SU-DHL-6 (cell line): ENCODE results near the gene PPP2R3A.
"Not testable (repeated sequence)": the region's sequence is repeated elsewhere in the genome, so short reads cannot be mapped to it uniquely, and the experiment has no call there.

ENCODE experiments used
- H2AFZ ChIP-seq: fragments of 200-600 bp; sonication (generic); 2 replicates; pipeline ENCODE4 v1.6.1; 2014; ENCODE audit warnings: low read depth, mild to moderate bottlenecking, moderate library complexity, mixed read lengths, antibody characterized with exemption, low read length; ENCODE audit not compliant: severe bottlenecking
- H3F3A ChIP-seq: fragments of 200-600 bp; shearing (Covaris generic); 2 replicates; pipeline ENCODE4 v1.6.0; 2016; ENCODE audit warnings: antibody characterized with exemption, mild to moderate bottlenecking; ENCODE audit not compliant: insufficient read depth
- H3K27ac ChIP-seq: fragments of 200-600 bp; sonication (generic); 2 replicates; pipeline ENCODE4 v1.5.1; 2016; ENCODE audit warnings: low read depth, mild to moderate bottlenecking, low read length, moderate library complexity, mixed read lengths
- H3K27me3 ChIP-seq: fragments of 200-600 bp; sonication (generic), shearing (Covaris generic); 2 replicates; pipeline ENCODE4 v1.6.0; 2014; ENCODE audit warnings: mild to moderate bottlenecking, low read length
- H3K36me3 ChIP-seq: fragments of 200-600 bp; sonication (generic); 2 replicates; pipeline ENCODE4 v1.6.1; 2014; ENCODE audit warnings: mild to moderate bottlenecking, low read length, mixed read lengths
- H3K4me2 ChIP-seq: fragments of 300-600, 200-600 bp; shearing (Covaris generic), sonication (generic); 2 replicates; pipeline ENCODE4 v1.6.0; 2014; ENCODE audit warnings: low read length, low read depth, mild to moderate bottlenecking; ENCODE audit not compliant: poor library complexity, severe bottlenecking
- H3K4me3 ChIP-seq: fragments of 200-600 bp; sonication (generic); 2 replicates; pipeline ENCODE4 v1.5.1; 2014; ENCODE audit warnings: antibody characterized with exemption, low read length, mild to moderate bottlenecking, mixed read lengths; ENCODE audit not compliant: insufficient read depth, poor library complexity, severe bottlenecking
- H3K79me2 ChIP-seq: fragments of 200-600 bp; sonication (generic); 2 replicates; pipeline ENCODE4 v1.6.1; 2014; ENCODE audit warnings: mild to moderate bottlenecking, low read length, moderate library complexity; ENCODE audit not compliant: insufficient read depth
- H3K9ac ChIP-seq: fragments of 200-600 bp; sonication (generic); 2 replicates; pipeline ENCODE4 v1.7.0; 2014; ENCODE audit warnings: mild to moderate bottlenecking, low read length
- H3K9me2 ChIP-seq: fragments of 200-600 bp; sonication (generic); replicated peaks from 2 replicates; pipeline ENCODE4 v1.6.1; 2014; ENCODE audit warnings: low read length; ENCODE audit not compliant: insufficient read depth
- H3K9me3 ChIP-seq: fragments of 200-600 bp; sonication (generic); 2 replicates; pipeline ENCODE4 v1.6.1; 2014; ENCODE audit warnings: low read length, mixed read lengths; ENCODE audit not compliant: insufficient read depth
- H4K20me1 ChIP-seq: fragments of 200-600 bp; sonication (generic); 2 replicates; pipeline ENCODE4 v1.6.1; 2014; ENCODE audit warnings: low read depth, mild to moderate bottlenecking, antibody characterized with exemption, low read length, moderate library complexity, mixed read lengths
- EZH2phosphoT487 ChIP-seq: fragments of 200-600 bp; sonication (generic), shearing (Covaris generic); conservative IDR thresholded peaks from 2 replicates; pipeline ENCODE4 v1.6.1; 2018; ENCODE audit warnings: mild to moderate bottlenecking, antibody characterized with exemption, low read length, moderate library complexity, mixed read lengths
- TF ChIP-seq, protein P1 (sequence below): fragments of 200-600 bp; sonication (generic); IDR thresholded peaks from one replicate; pipeline ENCODE4 v1.5.1; 2017; ENCODE audit warnings: antibody characterized with exemption, mild to moderate bottlenecking, low read length, moderate library complexity; ENCODE audit not compliant: insufficient read depth, poor library complexity, severe bottlenecking

PPP2R3A gene

DNA sequence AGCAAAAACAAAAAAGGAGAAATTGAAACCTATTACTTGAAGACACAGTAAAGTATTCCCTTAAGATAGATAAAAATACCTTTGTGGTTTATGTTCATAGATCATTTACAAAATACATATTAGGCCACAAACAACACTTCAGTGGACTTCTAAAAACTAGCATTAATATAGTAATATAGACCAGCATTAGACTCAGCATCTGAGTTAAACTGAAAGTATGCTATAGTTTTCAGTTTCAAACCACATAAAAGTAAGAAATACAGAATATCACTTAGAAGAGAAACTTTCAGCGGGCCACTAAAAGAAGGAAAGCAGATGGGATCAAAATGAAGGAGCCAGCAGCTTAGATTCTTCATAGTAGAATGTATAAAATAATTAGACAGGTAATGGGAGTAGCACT lies 144.0 kb downstream of the PPP2R3A start:
- no peak for TF ChIP-seq EZH2phosphoT487
- TF ChIP-seq, protein P1, sequence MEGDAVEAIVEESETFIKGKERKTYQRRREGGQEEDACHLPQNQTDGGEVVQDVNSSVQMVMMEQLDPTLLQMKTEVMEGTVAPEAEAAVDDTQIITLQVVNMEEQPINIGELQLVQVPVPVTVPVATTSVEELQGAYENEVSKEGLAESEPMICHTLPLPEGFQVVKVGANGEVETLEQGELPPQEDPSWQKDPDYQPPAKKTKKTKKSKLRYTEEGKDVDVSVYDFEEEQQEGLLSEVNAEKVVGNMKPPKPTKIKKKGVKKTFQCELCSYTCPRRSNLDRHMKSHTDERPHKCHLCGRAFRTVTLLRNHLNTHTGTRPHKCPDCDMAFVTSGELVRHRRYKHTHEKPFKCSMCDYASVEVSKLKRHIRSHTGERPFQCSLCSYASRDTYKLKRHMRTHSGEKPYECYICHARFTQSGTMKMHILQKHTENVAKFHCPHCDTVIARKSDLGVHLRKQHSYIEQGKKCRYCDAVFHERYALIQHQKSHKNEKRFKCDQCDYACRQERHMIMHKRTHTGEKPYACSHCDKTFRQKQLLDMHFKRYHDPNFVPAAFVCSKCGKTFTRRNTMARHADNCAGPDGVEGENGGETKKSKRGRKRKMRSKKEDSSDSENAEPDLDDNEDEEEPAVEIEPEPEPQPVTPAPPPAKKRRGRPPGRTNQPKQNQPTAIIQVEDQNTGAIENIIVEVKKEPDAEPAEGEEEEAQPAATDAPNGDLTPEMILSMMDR: no peak
- no peak overlapping the region for H3K4me2 ChIP-seq
- no peak overlapping the region for H3K9ac ChIP-seq
- H3K9me3 ChIP-seq: no peaks in the 10 kb centered on the region
- no peaks in the 10 kb centered on the region for H3K27me3 ChIP-seq
- H3K79me2 ChIP-seq: no peaks in the 10 kb centered on the region
- no peak overlapping the region for H2AFZ ChIP-seq
- H3K36me3 ChIP-seq: no peaks in the 10 kb centered on the region
- no peak overlapping the region for H3K27ac ChIP-seq
- H3K4me3 ChIP-seq: no peak overlapping the region
- H3F3A ChIP-seq: no peaks in the 10 kb centered on the region
- H3K9me2 ChIP-seq: no peaks in the 10 kb centered on the region
- no peaks in the 10 kb centered on the region; the same call in 1 of the 2 replicates for H4K20me1 ChIP-seq

GRCh38 chr3:136110481-136110880 lies 145.0 kb downstream of the PPP2R3A start:
- H3K9ac ChIP-seq: no peak overlapping the region
- H3K27me3 ChIP-seq: no peaks in the 10 kb centered on the region
- H3F3A ChIP-seq: no peaks in the 10 kb centered on the region
- H3K4me2 ChIP-seq: no peak overlapping the region
- no peaks in the 10 kb centered on the region for H3K9me2 ChIP-seq
- H3K36me3 ChIP-seq: no peaks in the 10 kb centered on the region
- H3K79me2 ChIP-seq: no peaks in the 10 kb centered on the region
- H4K20me1 ChIP-seq: no peaks in the 10 kb centered on the region; the same call in 1 of the 2 replicates
- H3K4me3 ChIP-seq: no peak overlapping the region
- no peak for TF ChIP-seq EZH2phosphoT487
- TF ChIP-seq, protein P1: no peak
- no peak overlapping the region for H3K27ac ChIP-seq
- H2AFZ ChIP-seq: no peak overlapping the region
- no peaks in the 10 kb centered on the region for H3K9me3 ChIP-seq

- H3K4me2 ChIP-seq: no peak overlapping the region
- H3K9me3 ChIP-seq: no peaks in the 10 kb centered on the region
- no peaks in the 10 kb centered on the region for H3K36me3 ChIP-seq
- no peak overlapping the region for H2AFZ ChIP-seq
- no peak overlapping the region for H3K4me3 ChIP-seq
- H3K9me2 ChIP-seq: no peaks in the 10 kb centered on the region
- H3F3A ChIP-seq: no peaks in the 10 kb centered on the region
- no peaks in the 10 kb centered on the region for H3K27me3 ChIP-seq
- H3K79me2 ChIP-seq: no peaks in the 10 kb centered on the region
- TF ChIP-seq, protein P1: no peak
- TF ChIP-seq EZH2phosphoT487: no peak
- H3K27ac ChIP-seq: no peak overlapping the region
- no peak overlapping the region for H3K9ac ChIP-seq
- no peaks in the 10 kb centered on the region for H4K20me1 ChIP-seq
Measured at GRCh38 chr3:136114421-136114820, 148.9 kb downstream of the PPP2R3A start.

- H4K20me1 ChIP-seq, H3K9me2 ChIP-seq, H3K36me3 ChIP-seq, H3K9me3 ChIP-seq, H3K4me3 ChIP-seq, H3K9ac ChIP-seq, H3K79me2 ChIP-seq, H3K27ac ChIP-seq, H3K27me3 ChIP-seq, H3K4me2 ChIP-seq, H3F3A ChIP-seq, H2AFZ ChIP-seq: not testable (repeated sequence)
Measured at GRCh38 chr3:136119332-136119731, 153.8 kb downstream of the PPP2R3A start.

GRCh38 chr3:136119783-136120182 lies 154.3 kb downstream of the PPP2R3A start:
- H3K36me3 ChIP-seq, H3K4me2 ChIP-seq, H3K9me2 ChIP-seq, H3K79me2 ChIP-seq, H3K4me3 ChIP-seq, H3K27ac ChIP-seq, H3K27me3 ChIP-seq, H3K9ac ChIP-seq, H2AFZ ChIP-seq, H3K9me3 ChIP-seq, H4K20me1 ChIP-seq, H3F3A ChIP-seq: not testable (repeated sequence)
